Anterior cingulate cortex (tissue), 58 donors: ENCODE measurements around the gene PAK2.
A peak's percentile ranks its signal among the peaks of the same experiment; 100 is the strongest.
"Not testable (repeated sequence)": the region's sequence is repeated elsewhere in the genome, so short reads cannot be mapped to it uniquely, and the experiment has no call there.

ENCODE experiments used
- DNase-seq, 58 donors: peaks; one replicate each; lab custom pipeline; 2025; lab: John Stamatoyannopoulos, UW

PAK2 gene

GRCh38 chr3:196837819-196838420 is 98.3 kb downstream of the PAK2 start:
- DNase-seq = peak in 22 of 58 donors; percentile 1 to 39 (median 6)

- not testable (repeated sequence) for DNase-seq
These were observed 99.7 kb downstream of the PAK2 start for GRCh38 chr3:196839351-196839750.

- DNase-seq = peak in 2 of 58 donors; percentile 6 to 65
These were observed 103.1 kb downstream of the PAK2 start for GRCh38 chr3:196842567-196843434.

GRCh38 chr3:196843435-196844110 is 103.9 kb downstream of the PAK2 start:
- DNase-seq = no peak

DNA sequence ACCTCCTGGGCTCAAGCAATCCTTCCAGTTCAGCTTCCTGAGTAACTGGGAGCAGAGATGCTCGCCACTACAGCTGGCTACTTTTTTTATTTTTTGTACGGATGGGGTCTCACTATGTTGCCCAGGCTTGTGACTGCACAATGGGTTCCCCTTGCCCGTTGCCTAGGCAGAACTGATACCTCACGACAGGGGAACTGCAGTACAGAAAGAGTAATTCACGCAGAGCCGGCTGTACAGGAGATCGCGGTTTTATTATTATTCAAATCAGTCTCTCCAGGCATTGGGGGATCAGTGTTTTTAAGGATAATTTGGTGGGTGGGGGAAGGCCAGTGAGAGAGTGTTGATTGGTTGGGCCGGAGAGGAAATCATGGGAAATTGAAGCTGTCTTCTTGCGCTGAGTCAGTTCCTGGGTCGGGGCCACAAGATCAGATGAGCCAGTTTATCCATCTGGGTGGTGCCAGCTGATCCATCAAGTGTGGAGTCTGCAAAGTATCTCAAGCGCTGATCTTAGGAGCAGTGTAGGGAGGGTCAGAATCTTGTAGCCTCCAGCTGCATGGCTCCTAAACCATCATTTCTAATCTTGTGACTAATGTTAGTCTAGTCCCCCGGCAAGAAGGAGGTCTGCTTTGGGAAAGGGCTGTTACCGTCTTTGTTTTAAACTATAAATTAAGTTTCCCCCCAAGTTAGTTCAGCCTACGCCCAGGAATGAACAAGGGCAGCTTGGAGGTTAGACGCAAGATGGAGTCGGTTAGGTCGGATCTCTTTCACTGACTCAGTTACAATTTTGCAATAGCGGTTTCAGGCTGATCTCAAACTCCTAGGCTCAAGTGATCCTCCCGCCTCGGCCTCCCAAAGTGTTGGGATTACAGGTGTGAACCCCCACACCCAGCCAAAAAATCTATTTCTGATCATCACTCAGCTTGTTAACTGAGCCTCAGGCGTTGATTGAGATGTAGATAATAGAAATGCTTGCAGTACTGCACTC is 104.9 kb downstream of the PAK2 start:
- DNase-seq = not testable (repeated sequence)

- not testable (repeated sequence) for DNase-seq
These were observed 108.7 kb downstream of the PAK2 start for GRCh38 chr3:196848375-196848774.

DNA sequence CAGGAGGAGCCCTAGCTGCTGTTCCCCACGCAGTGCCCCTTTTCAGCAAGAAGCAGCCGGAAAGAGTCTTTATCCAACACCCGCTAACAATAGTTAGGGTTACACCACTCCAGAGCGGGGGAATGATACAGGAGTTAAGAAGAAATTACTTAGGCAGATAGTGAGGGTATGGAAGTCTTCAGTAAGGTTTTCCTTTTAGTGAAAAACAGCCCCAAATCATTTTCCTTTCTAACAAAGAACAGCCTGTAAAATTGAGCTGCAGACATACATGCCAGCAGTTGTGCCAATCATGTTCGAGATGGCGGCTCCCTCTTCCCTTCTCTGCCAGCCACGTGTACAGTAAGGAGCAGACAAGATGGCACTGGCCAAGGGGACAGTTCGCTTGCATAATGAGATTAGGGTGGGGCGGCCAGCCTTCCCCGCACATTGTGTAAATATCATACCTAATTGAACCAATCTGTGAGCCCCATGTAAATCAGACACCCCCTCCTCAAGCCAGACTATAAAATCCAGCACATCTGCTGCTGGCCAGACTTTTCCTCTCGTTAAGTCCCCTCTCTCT is 109.6 kb downstream of the PAK2 start:
- DNase-seq = no peak

GRCh38 chr3:196863000-196863399 is 123.3 kb downstream of the PAK2 start:
- not testable (repeated sequence) for DNase-seq

DNA sequence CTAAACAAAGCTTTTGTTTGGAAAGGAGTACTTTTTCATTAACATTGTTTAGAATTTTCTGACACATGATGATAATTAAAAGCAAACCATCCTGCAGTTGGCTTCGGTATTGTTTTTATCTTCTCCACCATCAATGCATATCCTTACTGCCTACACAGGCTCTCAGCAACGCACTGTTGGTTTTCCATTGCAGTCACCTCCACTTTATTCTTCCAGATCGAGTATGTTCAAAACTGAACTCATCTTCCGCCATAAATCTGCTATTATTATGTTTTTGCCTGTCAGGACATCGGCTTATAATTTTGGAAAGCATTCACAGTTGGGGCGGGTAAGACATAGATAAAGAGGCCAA is 127.5 kb downstream of the PAK2 start:
- peak in 1 of 58 donors; percentile 70 for DNase-seq

GRCh38 chr3:196867507-196868296 is 128.0 kb downstream of the PAK2 start, which contains the start of gene SENP5:
Gene SENP5 (plus strand): TSS chr3:196867920. CDS start chr3:196885182, 17,262 bp downstream.
- peak; percentile 33 to 95 (median 88) for DNase-seq

- DNase-seq = peak in 25 of 58 donors; percentile 2 to 66 (median 26)
These were observed 128.6 kb downstream of the PAK2 start for GRCh38 chr3:196868297-196868661.

GRCh38 chr3:196872316-196872715 is 132.7 kb downstream of the PAK2 start:
- no peak for DNase-seq

- DNase-seq = not testable (repeated sequence)
These were observed 134.9 kb downstream of the PAK2 start for GRCh38 chr3:196874511-196875094.

GRCh38 chr3:196875258-196875657 is 135.6 kb downstream of the PAK2 start:
- DNase-seq = no peak
